ENCODE data around the gene PPFIBP1.
A peak's percentile ranks its signal among the peaks of the same experiment; 100 is the strongest.
"Not testable (repeated sequence)": the region's sequence is repeated elsewhere in the genome, so short reads cannot be mapped to it uniquely, and the experiment has no call there.

The PPFIBP1 gene

GRCh38 chr12:27631365-27631764 lies 107.4 kb downstream of the PPFIBP1 start:
- DNase-seq: no peak

DNA sequence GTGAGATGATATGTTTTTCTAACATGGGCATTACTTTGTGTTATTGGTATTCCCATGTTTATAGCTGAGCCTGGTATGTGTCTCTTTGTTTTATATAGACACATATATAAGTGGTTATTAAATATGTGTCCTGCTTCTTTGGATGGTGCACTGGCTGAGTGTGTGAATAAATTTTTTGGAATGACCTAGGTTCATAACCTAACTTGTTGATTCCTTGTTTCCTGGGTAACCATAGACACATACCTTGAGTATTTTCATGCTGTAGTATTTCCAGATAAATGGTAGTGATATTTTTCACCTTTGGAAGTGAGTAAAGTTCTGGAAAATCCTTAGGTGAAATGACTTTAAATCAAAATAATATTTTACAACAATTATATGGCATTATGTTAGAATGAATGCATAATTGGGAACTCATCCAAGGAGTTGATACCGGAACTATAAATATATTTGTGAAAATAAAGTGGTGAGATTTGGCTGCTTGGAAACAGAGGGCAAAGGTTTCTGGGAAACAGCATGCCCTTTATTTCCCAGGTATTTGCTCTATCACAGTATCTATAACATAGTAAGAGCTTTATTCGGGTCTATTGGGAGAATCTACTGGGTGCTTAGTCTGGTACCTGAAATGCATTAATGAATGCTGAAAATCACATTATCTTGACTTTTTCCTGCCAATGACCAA lies 107.9 kb downstream of the PPFIBP1 start:
- no peak for DNase-seq

DNA sequence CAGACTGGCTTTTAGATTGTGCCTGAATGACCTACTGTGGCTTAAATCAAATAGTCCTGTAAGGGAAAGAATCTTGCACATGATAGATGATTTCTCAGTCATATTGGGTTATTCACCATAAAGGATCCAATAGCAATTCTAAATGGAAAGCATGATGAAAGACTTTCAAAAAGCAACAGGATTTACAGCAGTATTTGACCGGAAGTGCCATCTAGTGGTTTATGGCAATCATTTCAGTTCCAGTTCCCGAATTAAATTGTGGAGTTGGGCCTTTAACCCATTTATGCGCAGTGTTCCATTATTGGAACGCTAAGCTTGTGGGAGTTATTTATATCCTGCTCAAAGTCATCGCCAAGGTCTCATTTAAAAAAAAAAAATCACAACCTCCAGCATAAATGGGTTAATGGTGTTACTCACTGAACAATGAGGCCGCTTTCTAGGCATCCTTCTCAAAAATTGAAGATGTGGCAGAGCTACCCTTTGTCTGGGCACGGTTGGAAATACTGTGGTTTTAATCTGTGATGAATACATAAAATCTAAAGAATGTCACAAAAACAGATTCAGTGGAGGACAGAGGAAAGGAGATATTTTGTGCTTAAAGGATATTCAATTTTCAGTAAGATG lies 111.5 kb downstream of the PPFIBP1 start:
- DNase-seq: peak; percentile 79

DNA sequence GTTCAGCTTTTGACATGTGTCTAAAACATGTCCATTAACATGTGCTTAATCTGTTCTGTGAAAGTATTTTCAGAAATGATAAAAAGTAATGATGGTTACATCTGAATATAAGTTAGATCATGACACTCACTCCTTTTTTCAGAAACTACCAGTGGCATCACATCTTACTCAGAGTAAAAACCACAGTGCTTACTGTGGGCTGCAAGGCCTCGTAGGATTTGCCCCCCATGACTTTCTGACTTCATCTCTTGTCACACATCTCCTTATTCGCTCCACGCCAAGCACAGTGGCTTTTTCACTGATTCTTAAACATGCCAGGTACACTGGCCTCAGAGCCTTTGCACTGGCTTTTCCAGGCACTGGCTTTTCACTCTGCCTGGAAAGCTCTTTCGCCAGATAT lies 112.6 kb downstream of the PPFIBP1 start:
- not testable (repeated sequence) for DNase-seq

- no peak for DNase-seq
Measured at GRCh38 chr12:27637524-27637923, 113.5 kb downstream of the PPFIBP1 start.

GRCh38 chr12:27639265-27639664 lies 115.3 kb downstream of the PPFIBP1 start:
- no peak for DNase-seq

GRCh38 chr12:27640566-27641200 lies 116.7 kb downstream of the PPFIBP1 start:
- DNase-seq: not testable (repeated sequence)

DNA sequence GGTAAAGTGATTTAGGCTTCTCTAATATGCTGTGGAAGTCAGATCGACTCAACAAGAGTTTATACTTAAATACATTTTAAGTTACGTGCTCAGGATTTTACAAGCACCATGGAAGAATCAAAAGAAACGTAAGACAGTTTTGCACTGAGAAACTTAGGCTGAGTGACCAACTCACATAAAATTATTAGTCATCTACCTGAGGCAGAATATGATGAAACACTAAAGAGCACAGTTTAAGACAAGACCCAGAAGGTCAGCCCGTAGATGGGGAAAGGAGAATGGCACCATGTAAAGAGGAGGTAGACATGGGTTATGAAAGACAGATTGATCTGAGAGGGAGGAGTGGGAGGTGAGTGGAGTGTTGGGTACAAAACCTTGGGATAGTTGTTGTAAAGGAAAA lies 118.4 kb downstream of the PPFIBP1 start:
- not testable (repeated sequence) for DNase-seq

GRCh38 chr12:27642892-27643291 lies 118.9 kb downstream of the PPFIBP1 start:
- not testable (repeated sequence) for DNase-seq

DNA sequence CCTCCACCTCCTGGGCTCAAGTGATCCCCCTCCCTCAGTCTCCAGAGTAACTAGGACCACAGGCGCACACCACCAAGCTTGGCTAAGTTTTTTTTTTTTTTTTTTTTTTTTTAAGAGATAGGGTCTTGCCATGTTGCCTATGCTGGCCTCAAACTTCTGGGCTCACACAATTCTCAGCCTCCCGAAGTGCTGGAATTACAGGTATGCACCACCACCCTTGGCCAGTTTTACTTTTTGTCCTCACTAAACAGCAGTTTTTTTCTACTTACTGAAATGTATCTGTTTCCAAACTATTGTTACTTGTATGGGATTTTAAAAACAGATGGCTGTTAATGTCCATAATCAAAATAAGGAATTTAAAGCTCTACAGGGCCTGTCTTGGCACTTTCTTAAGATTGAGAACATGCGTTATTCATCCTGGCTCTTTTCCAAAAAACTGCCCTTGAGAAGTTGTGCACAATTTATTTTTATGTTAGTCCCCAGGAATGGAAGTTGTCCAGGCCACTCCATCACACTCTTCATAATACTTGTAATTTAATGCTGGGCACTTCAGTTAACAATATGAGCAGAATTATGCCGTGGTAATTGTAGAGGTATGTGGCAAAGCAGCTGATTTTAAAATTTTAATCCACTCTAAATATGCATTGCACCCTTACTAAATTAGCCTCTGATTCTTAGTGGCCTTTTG lies 120.3 kb downstream of the PPFIBP1 start:
- DNase-seq: peak; percentile 54

DNA sequence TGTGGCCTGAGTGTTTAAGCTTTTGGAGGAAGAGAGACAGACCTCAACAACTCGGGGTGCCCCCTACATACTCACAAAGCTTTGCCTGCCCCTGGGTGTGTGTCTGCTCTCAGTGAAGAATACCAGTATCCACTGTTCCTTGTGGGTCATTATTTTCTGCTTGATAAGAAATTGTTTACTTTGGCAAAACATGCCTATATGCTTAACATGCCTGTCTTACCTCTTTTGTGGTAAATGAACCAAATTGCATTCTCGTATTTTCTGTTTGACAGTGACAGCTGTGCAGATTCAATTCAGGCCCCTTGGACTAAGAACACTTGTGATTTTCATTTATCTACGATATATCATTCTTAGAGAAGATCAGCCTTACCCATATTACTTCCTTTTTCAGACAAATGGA lies 121.7 kb downstream of the PPFIBP1 start:
- DNase-seq: no peak

DNA sequence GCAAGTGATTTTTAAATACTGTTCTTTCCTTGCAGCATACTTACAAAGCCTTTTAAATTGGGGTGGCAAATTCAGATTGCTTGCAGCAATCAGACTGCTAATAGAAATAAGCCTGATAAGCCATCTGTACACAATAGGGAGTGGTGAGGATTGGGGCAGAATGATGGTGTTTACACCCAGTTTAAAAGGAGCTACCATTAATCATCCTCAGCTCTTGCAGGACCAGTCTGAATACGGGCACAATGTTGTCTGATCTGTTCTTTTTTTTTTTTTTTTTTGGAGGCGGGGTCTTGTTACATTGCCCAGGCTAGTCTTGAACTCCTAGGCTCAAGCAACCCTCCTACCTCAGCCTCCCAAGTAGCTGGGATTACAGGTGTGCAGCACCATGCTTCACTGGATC lies 122.1 kb downstream of the PPFIBP1 start:
- no peak for DNase-seq

DNA sequence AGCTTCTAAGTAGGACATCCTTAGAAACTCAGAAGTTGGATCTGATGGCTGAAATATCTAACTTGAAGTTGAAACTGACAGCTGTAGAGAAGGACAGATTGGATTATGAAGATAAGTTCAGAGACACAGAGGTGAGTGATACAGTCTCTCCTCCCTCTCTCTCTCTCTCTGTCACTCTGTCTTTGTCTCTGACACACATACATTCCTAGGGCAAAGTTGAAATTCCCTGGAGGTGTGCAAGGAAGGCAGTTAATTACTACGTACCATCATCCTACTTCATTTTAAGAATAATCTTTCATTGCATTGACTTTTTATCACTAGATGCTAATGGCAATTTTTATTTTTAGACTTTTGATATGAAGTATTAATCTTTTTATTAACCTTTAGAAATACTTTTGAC lies 126.0 kb downstream of the PPFIBP1 start:
- DNase-seq: no peak

GRCh38 chr12:27651201-27651600 lies 127.2 kb downstream of the PPFIBP1 start:
- no peak for DNase-seq

DNA sequence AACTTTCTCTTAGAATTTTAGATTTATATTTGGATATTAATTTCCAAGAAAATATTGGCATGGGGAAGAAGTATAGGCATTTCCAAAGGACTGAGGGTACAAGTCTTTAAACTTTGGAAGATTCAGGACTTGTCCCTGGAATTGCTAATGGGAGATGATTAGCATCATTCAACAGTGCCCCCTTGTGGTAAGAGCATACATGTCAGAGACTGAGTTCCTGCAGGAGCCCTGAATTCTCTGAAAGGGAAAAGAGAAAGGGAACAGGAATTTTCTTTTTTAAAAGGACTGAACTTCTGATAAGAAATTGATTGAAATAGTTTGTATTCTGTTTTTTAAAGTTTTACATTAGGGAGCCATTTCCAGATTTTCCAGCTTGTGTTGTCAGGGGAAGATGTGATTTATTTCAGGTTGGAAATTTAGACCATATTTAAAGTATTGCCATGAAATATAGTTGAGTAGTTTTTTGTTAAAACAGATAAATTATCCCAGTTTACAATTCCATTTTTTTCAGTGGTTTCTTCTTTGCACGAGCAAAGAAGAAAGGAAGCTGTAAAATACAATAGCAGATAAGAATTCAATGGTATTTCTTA lies 128.3 kb downstream of the PPFIBP1 start:
- peak; percentile 80 for DNase-seq

DNA sequence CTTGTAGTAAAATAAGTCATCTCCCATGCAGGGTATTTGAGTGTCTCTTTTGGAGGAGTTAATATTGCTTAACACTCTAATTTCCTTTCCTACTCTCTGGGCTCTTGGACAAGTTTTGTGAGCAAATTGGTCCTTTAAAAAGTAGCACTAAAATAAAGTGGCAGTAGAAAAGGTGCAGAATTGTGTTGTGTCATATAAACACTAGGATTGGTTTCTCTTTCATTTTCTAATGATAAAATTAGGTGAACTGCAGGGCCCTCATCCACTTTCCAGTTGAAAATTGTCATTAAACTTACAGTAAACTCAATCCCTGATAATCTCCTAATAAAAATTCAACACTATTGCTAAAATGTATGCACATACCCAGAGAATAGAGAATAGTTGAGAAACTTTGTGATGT lies 129.7 kb downstream of the PPFIBP1 start:
- no peak for DNase-seq

GRCh38 chr12:27655476-27655875 lies 131.5 kb downstream of the PPFIBP1 start:
- not testable (repeated sequence) for DNase-seq

- DNase-seq: no peak
Measured at GRCh38 chr12:27657296-27657695, 133.3 kb downstream of the PPFIBP1 start.

GRCh38 chr12:27665704-27666103 lies 141.7 kb downstream of the PPFIBP1 start:
- no peak for DNase-seq

- DNase-seq: no peak
Measured at GRCh38 chr12:27666510-27666909, 142.5 kb downstream of the PPFIBP1 start.

GRCh38 chr12:27667540-27667939 lies 143.5 kb downstream of the PPFIBP1 start:
- peak; percentile 36 for DNase-seq

- DNase-seq: no peak
Measured at GRCh38 chr12:27672051-27672450, 148.0 kb downstream of the PPFIBP1 start.

GRCh38 chr12:27672643-27673042 lies 148.6 kb downstream of the PPFIBP1 start:
- peak; percentile 3 for DNase-seq
